Ishikawa (cell line): ENCODE measurements around the gene COL4A2.

Source experiments
- CEBPB ChIP-seq: IDR thresholded peaks from 2 replicates; pipeline ENCODE4 v1.6.1; 2012
- CREB1 ChIP-seq: IDR thresholded peaks from 2 replicates; pipeline ENCODE4 v1.6.1; 2012; ENCODE audit warnings: low read depth
- EGR1 ChIP-seq: IDR thresholded peaks from 2 replicates; pipeline ENCODE4 v1.6.1; 2012
- EP300 ChIP-seq: IDR thresholded peaks from 2 replicates; pipeline ENCODE4 v1.6.1; 2012; ENCODE audit warnings: borderline replicate concordance
- FOXM1 ChIP-seq: IDR thresholded peaks from 2 replicates; pipeline ENCODE4 v1.6.1; 2012; ENCODE audit warnings: low read depth, borderline replicate concordance
- NFIC ChIP-seq: IDR thresholded peaks from 2 replicates; pipeline ENCODE4 v1.6.1; 2012
- RAD21 ChIP-seq: IDR thresholded peaks from 2 replicates; pipeline ENCODE4 v1.6.1; 2012; ENCODE audit warnings: low read depth
- TAF1 ChIP-seq: IDR thresholded peaks from 2 replicates; pipeline ENCODE4 v1.6.1; 2012; ENCODE audit warnings: low read depth, mild to moderate bottlenecking
- TCF12 ChIP-seq: IDR thresholded peaks from 2 replicates; pipeline ENCODE4 v1.6.1; 2012; ENCODE audit warnings: low read depth
- TEAD4 ChIP-seq: IDR thresholded peaks from 2 replicates; pipeline ENCODE4 v1.6.1; 2012
- YY1 ChIP-seq: IDR thresholded peaks from 2 replicates; pipeline ENCODE4 v1.6.1; 2012; ENCODE audit warnings: low read depth
- ZBTB7A ChIP-seq: IDR thresholded peaks from 2 replicates; pipeline ENCODE4 v1.6.1; 2012; ENCODE audit warnings: low read depth
- TF ChIP-seq, protein P1 (sequence below): IDR thresholded peaks from 2 replicates; pipeline ENCODE4 v1.6.1; 2012
- TF ChIP-seq, protein P2 (sequence below): IDR thresholded peaks from 2 replicates; pipeline ENCODE4 v1.6.1; 2012; ENCODE audit warnings: low read depth, mild to moderate bottlenecking
- TF ChIP-seq, protein P3 (sequence below): IDR thresholded peaks from 2 replicates; pipeline ENCODE4 v1.6.1; 2012

The COL4A2 gene

DNA sequence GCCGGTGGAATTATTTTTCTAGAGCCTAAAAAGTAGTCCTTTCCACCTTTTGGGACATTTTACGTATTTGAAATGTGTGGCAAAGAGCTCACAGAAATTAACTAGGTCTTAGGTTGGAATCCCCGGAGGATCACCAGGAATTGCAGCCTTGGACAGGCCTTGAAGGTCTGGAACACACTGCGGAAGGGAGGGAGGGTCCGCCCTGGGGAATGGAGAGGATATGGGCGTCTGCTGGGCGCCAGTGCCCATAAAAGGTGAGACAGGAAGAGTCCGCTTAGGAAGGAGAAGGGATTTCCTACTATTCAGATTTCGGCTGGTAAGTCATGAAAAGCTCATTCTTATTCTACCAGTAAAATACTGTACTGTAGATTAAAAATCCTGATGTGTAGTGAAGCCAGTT, 111.9 kb downstream of the COL4A2 start:
- no peak for TF ChIP-seq NFIC
- TF ChIP-seq TEAD4 = no peak
- no peak for TF ChIP-seq EP300
- TF ChIP-seq, protein P1, sequence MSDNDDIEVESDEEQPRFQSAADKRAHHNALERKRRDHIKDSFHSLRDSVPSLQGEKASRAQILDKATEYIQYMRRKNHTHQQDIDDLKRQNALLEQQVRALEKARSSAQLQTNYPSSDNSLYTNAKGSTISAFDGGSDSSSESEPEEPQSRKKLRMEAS = no peak
- TF ChIP-seq FOXM1 = no peak
- TF ChIP-seq TCF12 = no peak
- TF ChIP-seq EGR1 = no peak
- TF ChIP-seq, protein P2, sequence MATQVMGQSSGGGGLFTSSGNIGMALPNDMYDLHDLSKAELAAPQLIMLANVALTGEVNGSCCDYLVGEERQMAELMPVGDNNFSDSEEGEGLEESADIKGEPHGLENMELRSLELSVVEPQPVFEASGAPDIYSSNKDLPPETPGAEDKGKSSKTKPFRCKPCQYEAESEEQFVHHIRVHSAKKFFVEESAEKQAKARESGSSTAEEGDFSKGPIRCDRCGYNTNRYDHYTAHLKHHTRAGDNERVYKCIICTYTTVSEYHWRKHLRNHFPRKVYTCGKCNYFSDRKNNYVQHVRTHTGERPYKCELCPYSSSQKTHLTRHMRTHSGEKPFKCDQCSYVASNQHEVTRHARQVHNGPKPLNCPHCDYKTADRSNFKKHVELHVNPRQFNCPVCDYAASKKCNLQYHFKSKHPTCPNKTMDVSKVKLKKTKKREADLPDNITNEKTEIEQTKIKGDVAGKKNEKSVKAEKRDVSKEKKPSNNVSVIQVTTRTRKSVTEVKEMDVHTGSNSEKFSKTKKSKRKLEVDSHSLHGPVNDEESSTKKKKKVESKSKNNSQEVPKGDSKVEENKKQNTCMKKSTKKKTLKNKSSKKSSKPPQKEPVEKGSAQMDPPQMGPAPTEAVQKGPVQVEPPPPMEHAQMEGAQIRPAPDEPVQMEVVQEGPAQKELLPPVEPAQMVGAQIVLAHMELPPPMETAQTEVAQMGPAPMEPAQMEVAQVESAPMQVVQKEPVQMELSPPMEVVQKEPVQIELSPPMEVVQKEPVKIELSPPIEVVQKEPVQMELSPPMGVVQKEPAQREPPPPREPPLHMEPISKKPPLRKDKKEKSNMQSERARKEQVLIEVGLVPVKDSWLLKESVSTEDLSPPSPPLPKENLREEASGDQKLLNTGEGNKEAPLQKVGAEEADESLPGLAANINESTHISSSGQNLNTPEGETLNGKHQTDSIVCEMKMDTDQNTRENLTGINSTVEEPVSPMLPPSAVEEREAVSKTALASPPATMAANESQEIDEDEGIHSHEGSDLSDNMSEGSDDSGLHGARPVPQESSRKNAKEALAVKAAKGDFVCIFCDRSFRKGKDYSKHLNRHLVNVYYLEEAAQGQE = no peak
- TF ChIP-seq CEBPB = no peak
- TF ChIP-seq, protein P3, sequence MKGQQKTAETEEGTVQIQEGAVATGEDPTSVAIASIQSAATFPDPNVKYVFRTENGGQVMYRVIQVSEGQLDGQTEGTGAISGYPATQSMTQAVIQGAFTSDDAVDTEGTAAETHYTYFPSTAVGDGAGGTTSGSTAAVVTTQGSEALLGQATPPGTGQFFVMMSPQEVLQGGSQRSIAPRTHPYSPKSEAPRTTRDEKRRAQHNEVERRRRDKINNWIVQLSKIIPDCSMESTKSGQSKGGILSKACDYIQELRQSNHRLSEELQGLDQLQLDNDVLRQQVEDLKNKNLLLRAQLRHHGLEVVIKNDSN = no peak

DNA sequence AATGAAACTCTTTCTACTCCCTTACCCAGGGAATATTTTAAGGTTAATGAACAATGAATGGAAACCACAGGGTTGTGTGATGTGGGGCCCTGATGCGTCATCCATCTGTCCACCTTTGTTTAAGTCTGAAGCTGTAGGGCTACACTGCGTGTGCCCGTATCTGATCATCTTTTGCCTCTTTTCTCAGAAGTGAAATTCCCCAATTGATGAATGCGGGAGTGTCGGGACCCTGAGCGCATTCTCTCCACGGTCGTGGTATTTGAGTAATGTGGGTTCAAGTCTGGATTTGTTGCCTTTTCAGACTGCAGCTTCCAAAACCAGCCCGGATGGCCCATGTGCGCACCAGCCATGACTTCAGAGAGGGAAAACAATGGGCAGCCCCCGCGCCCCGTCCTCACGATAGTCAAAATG, 112.3 kb downstream of the COL4A2 start:
- no peak for TF ChIP-seq TAF1

DNA sequence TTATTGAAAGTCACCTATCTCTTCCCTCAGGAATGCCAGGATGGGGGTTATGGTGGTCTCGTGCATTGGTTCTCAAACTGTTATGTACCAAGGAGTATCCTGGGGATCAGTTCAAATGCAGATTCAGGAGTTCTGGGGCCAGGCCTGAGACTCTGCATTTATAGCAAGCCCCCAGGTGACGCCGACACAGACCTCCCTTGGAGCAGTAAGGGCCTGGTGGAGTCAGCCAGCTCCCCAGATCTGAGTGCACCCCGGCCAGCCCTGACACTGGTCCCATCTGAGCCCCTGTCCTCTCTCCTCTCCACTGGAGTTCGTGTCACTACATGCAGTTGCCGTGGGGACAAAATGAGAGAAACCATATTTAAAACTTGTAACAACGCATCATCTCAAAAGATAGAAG, 112.9 kb downstream of the COL4A2 start:
- no peak for TF ChIP-seq CREB1
- TF ChIP-seq, protein P1 = no peak
- TF ChIP-seq ZBTB7A = no peak
- no peak for TF ChIP-seq FOXM1
- no peak for TF ChIP-seq NFIC
- no peak for TF ChIP-seq CEBPB
- no peak for TF ChIP-seq TCF12
- no peak for TF ChIP-seq EGR1
- no peak for TF ChIP-seq EP300
- TF ChIP-seq YY1 = no peak
- TF ChIP-seq, protein P2 = no peak
- TF ChIP-seq, protein P3 = no peak
- no peak for TF ChIP-seq RAD21
- TF ChIP-seq TEAD4 = no peak

DNA sequence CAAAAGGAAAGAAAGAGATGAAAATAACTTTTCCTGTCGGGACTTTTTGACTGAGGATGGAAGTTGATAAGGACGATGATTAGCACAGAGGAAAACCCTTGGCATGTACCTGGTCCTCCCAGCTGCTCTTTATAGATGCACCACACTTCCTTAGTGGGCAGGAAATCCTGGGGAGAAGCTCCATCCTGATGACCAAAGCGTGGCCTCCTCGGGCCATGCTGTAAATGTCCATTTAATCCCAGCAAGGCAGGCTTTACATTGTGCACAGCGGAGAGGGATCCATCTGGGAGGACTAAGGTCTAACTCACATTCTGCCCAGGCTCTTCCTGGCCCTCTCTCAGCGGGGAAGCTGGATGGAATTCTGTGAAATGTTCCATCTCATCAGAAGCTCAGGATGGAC, 113.5 kb downstream of the COL4A2 start:
- TF ChIP-seq RAD21 = no peak
- TF ChIP-seq TAF1 = no peak
- TF ChIP-seq, protein P3 = no peak
- TF ChIP-seq FOXM1 = no peak
- no peak for TF ChIP-seq TEAD4
- TF ChIP-seq, protein P1 = no peak
- TF ChIP-seq TCF12 = no peak
- TF ChIP-seq, protein P2 = no peak
- TF ChIP-seq EP300 = no peak

DNA sequence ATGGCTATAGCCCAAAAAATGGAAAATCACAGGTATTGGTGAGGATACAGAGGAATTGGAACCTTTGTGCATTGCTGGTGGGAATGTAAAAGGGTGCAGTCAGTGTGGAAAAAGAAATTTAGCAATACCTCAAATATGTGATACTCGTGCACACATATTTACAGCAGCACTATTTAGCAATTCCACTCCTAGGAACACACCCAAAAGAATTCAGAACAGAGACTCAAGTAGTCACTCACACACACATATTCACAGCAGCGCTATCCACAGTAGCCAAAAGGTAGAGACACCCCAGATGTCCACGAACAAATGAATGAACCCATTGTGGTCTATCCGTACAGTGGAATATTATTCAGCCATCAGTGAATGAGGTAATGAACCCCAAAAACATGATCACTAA, 114.0 kb downstream of the COL4A2 start:
- TF ChIP-seq CEBPB (no peak), NFIC (no peak), RAD21 (no peak), CREB1 (no peak), FOXM1 (no peak), TAF1 (no peak)
- TF ChIP-seq, protein P3 = no peak
